Lung (tissue), 12 donors: ENCODE results near the gene RBFOX2. TPM values are rescaled to one million over a fixed set of nuclear protein-coding genes. Genes with fewer than 3 reads are reported as not detected.

Experiments used
- ATAC-seq: fragments of 200-7000 bp; cut with Tn5 transposase; one replicate; pipeline ENCODE4 v1.9.1; 2020; ENCODE audit warnings: moderate number of reproducible peaks; ENCODE audit not compliant: insufficient read depth, low FRiP score
- DNase-seq, 3 donors: peaks; one replicate each; pipeline ENCODE4 v3.0.0-alpha.2; 2013 to 2017
- H3K27ac ChIP-seq, 2 donors: one replicate each; pipeline ENCODE4 v1.5.1; 2013; ENCODE audit warnings: mild to moderate bottlenecking in 2 of 2, moderate library complexity in 2 of 2, control low read depth in 1 of 2, inconsistent platforms in 1 of 2, low read depth in 1 of 2, low read length in 1 of 2
- H3K27me3 ChIP-seq, 3 donors: one replicate each; pipeline ENCODE4 v1.5.1; 2013; ENCODE audit warnings: low read length in 2 of 3; ENCODE audit not compliant: control insufficient read depth in 3 of 3, insufficient read depth in 3 of 3
- H3K36me3 ChIP-seq, 4 donors: one replicate each; pipeline ENCODE4 v1.5.1; 2013; ENCODE audit warnings: low read length in 4 of 4, mild to moderate bottlenecking in 1 of 4, moderate library complexity in 1 of 4; ENCODE audit not compliant: control insufficient read depth in 4 of 4, insufficient read depth in 4 of 4
- H3K4me1 ChIP-seq, 5 donors: one replicate each; pipeline ENCODE4 v1.5.1; 2013; ENCODE audit warnings: low read length in 5 of 5, mild to moderate bottlenecking in 2 of 5, moderate library complexity in 1 of 5; ENCODE audit not compliant: control insufficient read depth in 5 of 5, insufficient read depth in 5 of 5
- H3K4me3 ChIP-seq: one replicate; pipeline ENCODE4 v1.5.1; 2013; ENCODE audit warnings: mild to moderate bottlenecking, control low read depth, moderate library complexity
- H3K9ac ChIP-seq, 2 donors: one replicate each; pipeline ENCODE4 v1.5.1; 2013; ENCODE audit warnings: low read length in 2 of 2, control low read depth in 1 of 2; ENCODE audit not compliant: insufficient read depth in 1 of 2
- H3K9me3 ChIP-seq, 4 donors: one replicate each; pipeline ENCODE4 v1.5.1; 2013; ENCODE audit warnings: low read length in 3 of 4, mild to moderate bottlenecking in 1 of 4, moderate library complexity in 1 of 4; ENCODE audit not compliant: control insufficient read depth in 4 of 4, insufficient read depth in 3 of 4
- WGBS, 2 donors: extraction: QIAGEN DNeasy Blood & Tissue Kit; methylation state at CpG; one replicate each; pipeline ENCODE4 v1.1.7; 2013; 5-methylcytosine and 5-hydroxymethylcytosine counted together
- polyA plus RNA-seq, 2 donors: library from polyadenylated mRNA; stranded (reverse); fragments of 200-250 nt; gene quantifications; one replicate each; pipeline ENCODE4 v1.2.1, GENCODE V29; 2013
- total RNA-seq, 2 donors: library from RNA; depleted of rRNA in 1 of 2; stranded (reverse); fragments of >200 nt in 1 of 2; gene quantifications; one replicate each; pipeline ENCODE4 v1.2.1, GENCODE V29; 2014 to 2021
- TF ChIP-seq, protein P1 (sequence below): IDR thresholded peaks from 2 replicates; pipeline ENCODE4 v1.5.1; 2012; ENCODE audit warnings: mild to moderate bottlenecking; ENCODE audit errors: control extremely low read depth, extremely low read depth
- donor health status: control.
- donor health status: control.
- donor health status: Bipolar disorder and iron deficiency.
- donor health status: healthy.
- donor health status: DM: yes; HTN: yes; CAD: no.

Gene RBFOX2
- total and polyA plus RNA-seq, 4 donors = 16.5 to 195 (median 43.3) TPM

- peaks cover 0 to 13% (median 2%) of the 10 kb centered on the region in 4 donors for H3K36me3 ChIP-seq
- DNase-seq = no peak
- TF ChIP-seq, protein P1, sequence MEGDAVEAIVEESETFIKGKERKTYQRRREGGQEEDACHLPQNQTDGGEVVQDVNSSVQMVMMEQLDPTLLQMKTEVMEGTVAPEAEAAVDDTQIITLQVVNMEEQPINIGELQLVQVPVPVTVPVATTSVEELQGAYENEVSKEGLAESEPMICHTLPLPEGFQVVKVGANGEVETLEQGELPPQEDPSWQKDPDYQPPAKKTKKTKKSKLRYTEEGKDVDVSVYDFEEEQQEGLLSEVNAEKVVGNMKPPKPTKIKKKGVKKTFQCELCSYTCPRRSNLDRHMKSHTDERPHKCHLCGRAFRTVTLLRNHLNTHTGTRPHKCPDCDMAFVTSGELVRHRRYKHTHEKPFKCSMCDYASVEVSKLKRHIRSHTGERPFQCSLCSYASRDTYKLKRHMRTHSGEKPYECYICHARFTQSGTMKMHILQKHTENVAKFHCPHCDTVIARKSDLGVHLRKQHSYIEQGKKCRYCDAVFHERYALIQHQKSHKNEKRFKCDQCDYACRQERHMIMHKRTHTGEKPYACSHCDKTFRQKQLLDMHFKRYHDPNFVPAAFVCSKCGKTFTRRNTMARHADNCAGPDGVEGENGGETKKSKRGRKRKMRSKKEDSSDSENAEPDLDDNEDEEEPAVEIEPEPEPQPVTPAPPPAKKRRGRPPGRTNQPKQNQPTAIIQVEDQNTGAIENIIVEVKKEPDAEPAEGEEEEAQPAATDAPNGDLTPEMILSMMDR = no peak
- ATAC-seq = no peak
- 71 to 83% methylated on average over 2 of the region's 2 CpGs for WGBS, 2 donors
- H3K9ac ChIP-seq = no peak overlapping the region
- no peaks in the 10 kb centered on the region for H3K27me3 ChIP-seq
- H3K4me3 ChIP-seq = no peak overlapping the region
- H3K27ac ChIP-seq = no peak overlapping the region
- H3K4me1 ChIP-seq = peaks cover 2 to 23% (median 15%) of the 10 kb centered on the region in 5 donors
- no peaks in the 10 kb centered on the region for H3K9me3 ChIP-seq
These were observed 198.3 kb downstream of the RBFOX2 start for GRCh38 chr22:35830305-35830704.

- TF ChIP-seq, protein P1 = no peak
- no peak overlapping the region for H3K4me3 ChIP-seq
- ATAC-seq (no peak), DNase-seq (no peak)
- peaks cover 0 to 10% (median 3%) of the 10 kb centered on the region in 4 donors for H3K36me3 ChIP-seq
- H3K9me3 ChIP-seq = no peaks in the 10 kb centered on the region
- 95% methylated on average over 2 of the region's 2 CpGs for WGBS, 2 donors
- H3K27me3 ChIP-seq = no peaks in the 10 kb centered on the region
- no peak overlapping the region for H3K9ac ChIP-seq
- no peak overlapping the region for H3K27ac ChIP-seq
- H3K4me1 ChIP-seq = peaks cover 0 to 16% (median 0%) of the 10 kb centered on the region in 5 donors
These were observed 204.4 kb downstream of the RBFOX2 start for GRCh38 chr22:35824256-35824655.

- peaks cover 0 to 15% (median 0%) of the 10 kb centered on the region in 5 donors for H3K4me1 ChIP-seq
These were observed 207.0 kb downstream of the RBFOX2 start for GRCh38 chr22:35821654-35822053.

More at GRCh38 chr22:35821654-35822053, 207.0 kb downstream of the RBFOX2 start:
- H3K9ac ChIP-seq = no peak overlapping the region
- no peak overlapping the region for H3K4me3 ChIP-seq
- WGBS, 2 donors = 65 to 82% methylated on average over 1 of the region's 1 CpG
- DNase-seq (no peak), ATAC-seq (no peak)
- no peak overlapping the region for H3K27ac ChIP-seq
- H3K36me3 ChIP-seq = peaks cover 0 to 9% (median 3%) of the 10 kb centered on the region in 4 donors
- TF ChIP-seq, protein P1 = no peak
- H3K9me3 ChIP-seq = no peaks in the 10 kb centered on the region
- H3K27me3 ChIP-seq = no peaks in the 10 kb centered on the region
